GM23248 (cell line): ENCODE data around the gene NALCN. TPM values are rescaled to one million over a fixed set of nuclear protein-coding genes. Genes with fewer than 3 reads are reported as not detected.

ENCODE experiments used
- DNase-seq: peaks from one replicate; pipeline ENCODE4 v3.0.0-alpha.2; 2015
- H2AFZ ChIP-seq: fragments of 200-600 bp; sonication (generic); 2 replicates; pipeline ENCODE4 v1.6.1; 2016; ENCODE audit warnings: antibody characterized with exemption
- H3F3A ChIP-seq: fragments of 200-600 bp; sonication (generic); 2 replicates; pipeline ENCODE4 v1.6.1; 2016; ENCODE audit warnings: mild to moderate bottlenecking, antibody characterized with exemption, mixed run types; ENCODE audit not compliant: insufficient read depth
- H3K27ac ChIP-seq: fragments of 200-600 bp; sonication (generic); 2 replicates; pipeline ENCODE4 v1.5.1; 2016; ENCODE audit warnings: mild to moderate bottlenecking
- H3K27me3 ChIP-seq: fragments of 200-600 bp; sonication (generic); replicated peaks from 2 replicates; pipeline ENCODE4 v1.6.1; 2016; ENCODE audit warnings: mild to moderate bottlenecking; ENCODE audit not compliant: insufficient read depth
- H3K36me3 ChIP-seq: fragments of 200-600 bp; sonication (generic); 2 replicates; pipeline ENCODE4 v1.6.1; 2016; ENCODE audit warnings: low read depth, mild to moderate bottlenecking
- H3K4me1 ChIP-seq: fragments of 200-600 bp; sonication (generic); 2 replicates; pipeline ENCODE4 v1.6.1; 2016; ENCODE audit warnings: mild to moderate bottlenecking; ENCODE audit not compliant: insufficient read depth
- H3K4me2 ChIP-seq: fragments of 200-600 bp; sonication (generic); one replicate; pipeline ENCODE4 v1.6.1; 2016; ENCODE audit warnings: mild to moderate bottlenecking; ENCODE audit not compliant: unreplicated experiment
- H3K4me3 ChIP-seq: fragments of 200-600 bp; sonication (generic); 2 replicates; pipeline ENCODE4 v1.5.1; 2016; ENCODE audit warnings: mild to moderate bottlenecking
- H3K79me2 ChIP-seq: fragments of 200-600 bp; sonication (generic); 2 replicates; pipeline ENCODE4 v1.6.1; 2016; ENCODE audit warnings: mild to moderate bottlenecking; ENCODE audit not compliant: insufficient read depth
- H3K9ac ChIP-seq: fragments of 200-600 bp; sonication (generic); 2 replicates; pipeline ENCODE4 v1.6.1; 2016; ENCODE audit warnings: mild to moderate bottlenecking
- H3K9me2 ChIP-seq: fragments of 200-600 bp; sonication (generic); 2 replicates; pipeline ENCODE4 v1.6.1; 2016; ENCODE audit warnings: mixed run types, mild to moderate bottlenecking, moderate library complexity; ENCODE audit not compliant: insufficient read depth
- H3K9me3 ChIP-seq: fragments of 200-600 bp; sonication (generic); one replicate; pipeline ENCODE4 v1.6.1; 2017; ENCODE audit warnings: low read depth
- H4K20me1 ChIP-seq: fragments of 200-600 bp; sonication (generic); 2 replicates; pipeline ENCODE4 v1.6.0; 2016; ENCODE audit not compliant: insufficient read depth
- EZH2 ChIP-seq: fragments of 200-600 bp; sonication (generic); IDR thresholded peaks from 2 replicates; pipeline ENCODE4 v1.6.1; 2018; ENCODE audit warnings: antibody characterized with exemption, mild to moderate bottlenecking; ENCODE audit not compliant: insufficient read depth, poor library complexity, severe bottlenecking
- EZH2phosphoT487 ChIP-seq: fragments of 200-600 bp; sonication (generic); IDR thresholded peaks from 2 replicates; pipeline ENCODE4 v1.6.1; 2018; ENCODE audit warnings: antibody characterized with exemption, moderate library complexity, mild to moderate bottlenecking, low read depth; ENCODE audit not compliant: insufficient read depth
- WGBS, 2 experiments: methylation state at CpG; one replicate each; pipeline ENCODE4 v1.1.6; 2015 to 2017; ENCODE audit warnings: low lambda C conversion rate in 2 of 2, low coverage in 1 of 2; ENCODE audit errors: missing lambda C conversion rate in 2 of 2; 5-methylcytosine and 5-hydroxymethylcytosine counted together
- in situ Hi-C: fragments of 300-500 bp; cut with MboI; formaldehyde crosslinking; loops from 2 replicates; pipeline ENCODE4 v1.15.0; 2020
- polyA plus RNA-seq: library from polyadenylated mRNA; unstranded; fragments of >200 nt; fragmentation: Nextera tagmentation; extraction: Ambion mirVana; gene quantifications from 2 replicates; pipeline ENCODE4 v1.2.1, GENCODE V29; 2016
- total RNA-seq: library from RNA; depleted of rRNA; stranded (reverse); fragments of >200 nt; shearing (Covaris generic); gene quantifications from 2 replicates; pipeline ENCODE4 v1.2.3, GENCODE V29; 2014

NALCN gene
- total and polyA plus RNA-seq, 2 experiments from 2014 or later, result 3.1 to 3.6 TPM

DNA sequence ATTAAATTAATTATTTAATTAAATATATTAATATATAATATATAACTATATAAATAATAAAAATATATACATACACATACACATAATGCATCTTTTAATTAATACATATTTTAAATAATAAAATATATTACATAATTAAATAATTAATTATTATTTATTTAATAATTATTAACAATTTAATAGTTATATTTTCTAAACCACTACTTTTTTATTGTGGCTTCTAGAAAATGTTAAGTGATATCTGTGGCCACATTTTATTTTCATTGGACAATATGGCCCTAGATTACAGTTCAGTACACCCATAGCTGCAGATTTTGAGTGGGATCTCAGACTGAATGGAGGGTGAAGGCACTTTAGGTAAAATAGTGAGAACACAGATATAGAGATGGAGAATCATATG, 335.7 kb downstream of the NALCN start:
- in situ Hi-C loops, result no loop called here
- no peaks in the 10 kb centered on the region for H3K9me3 ChIP-seq
- H3F3A ChIP-seq, result no peaks in the 10 kb centered on the region
- no peaks in the 10 kb centered on the region for H3K36me3 ChIP-seq
- H3K27ac ChIP-seq, result no peak overlapping the region
- H3K9me2 ChIP-seq, result no peaks in the 10 kb centered on the region
- no peak overlapping the region for H3K4me2 ChIP-seq
- H3K27me3 ChIP-seq, result no peaks in the 10 kb centered on the region
- TF ChIP-seq EZH2 (no peak), EZH2phosphoT487 (no peak)
- DNase-seq, result no peak
- no peak overlapping the region for H3K4me3 ChIP-seq
- no peaks in the 10 kb centered on the region for H3K79me2 ChIP-seq
- no peak overlapping the region for H2AFZ ChIP-seq
- H3K9ac ChIP-seq, result no peak overlapping the region
- no peaks in the 10 kb centered on the region for H3K4me1 ChIP-seq
- no peaks in the 10 kb centered on the region for H4K20me1 ChIP-seq

DNA sequence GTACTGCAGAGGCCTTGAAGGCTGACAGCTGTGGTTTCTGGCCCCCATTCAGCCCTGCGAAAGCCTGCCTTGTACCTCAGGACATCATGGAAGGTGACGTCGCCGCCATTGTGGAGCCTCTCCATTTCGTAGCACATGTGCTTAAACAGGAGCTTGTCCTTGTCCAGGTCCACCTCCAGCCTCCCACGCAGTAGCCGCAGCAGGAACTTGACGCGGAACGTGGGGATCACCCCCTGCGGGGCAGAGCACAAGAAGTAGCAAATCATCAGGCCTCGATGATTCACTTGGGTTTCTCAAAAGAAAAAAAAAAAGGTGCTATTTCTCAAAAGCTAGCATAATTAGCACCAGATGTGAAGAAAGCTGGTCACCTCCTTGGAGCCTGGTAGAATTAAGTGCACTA, 351.0 kb downstream of the NALCN start:
- in situ Hi-C loops, result no loop called here
- H3F3A ChIP-seq, result no peaks in the 10 kb centered on the region
- WGBS, 2 experiments, result 36 to 40% methylated on average over 12 of the region's 12 CpGs
- H3K9me3 ChIP-seq, result no peaks in the 10 kb centered on the region
- H3K27ac ChIP-seq, result no peak overlapping the region
- H2AFZ ChIP-seq, result no peak overlapping the region
- no peaks in the 10 kb centered on the region for H3K36me3 ChIP-seq
- no peaks in the 10 kb centered on the region for H3K9me2 ChIP-seq
- H3K79me2 ChIP-seq, result no peaks in the 10 kb centered on the region
- H3K9ac ChIP-seq, result no peak overlapping the region
- TF ChIP-seq EZH2, result no peak
- TF ChIP-seq EZH2phosphoT487, result no peak
- H4K20me1 ChIP-seq, result no peaks in the 10 kb centered on the region
- 0 out of 2 replicates have a peak, but pooled peaks cover 4% of the 10 kb centered on the region for H3K4me1 ChIP-seq
- peak; percentile 86 for DNase-seq
- peaks cover 29% of the 10 kb centered on the region; the same call in 1 of the 2 replicates for H3K27me3 ChIP-seq
- no peak overlapping the region for H3K4me2 ChIP-seq
- no peak overlapping the region for H3K4me3 ChIP-seq

DNA sequence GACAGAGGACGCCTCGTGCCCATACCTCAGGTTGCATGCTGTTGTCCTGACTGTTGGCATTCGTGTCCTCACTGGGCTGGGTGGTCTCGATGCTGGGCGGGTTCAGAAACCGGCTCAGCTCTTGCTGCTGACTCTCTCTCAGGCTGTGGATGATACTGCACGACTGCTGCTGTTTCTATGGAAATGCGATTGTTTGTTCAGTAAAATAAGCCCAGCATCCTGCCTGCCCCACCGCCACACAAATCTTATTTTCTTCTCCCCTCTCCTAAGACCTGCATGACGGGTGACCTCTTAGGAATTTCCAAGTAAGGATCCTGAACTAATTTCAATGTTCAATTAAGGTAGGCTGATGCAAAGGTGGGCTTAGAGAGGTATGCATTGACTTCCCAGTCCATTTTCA, 356.5 kb downstream of the NALCN start:
- in situ Hi-C loops, result no loop called here
- no peak overlapping the region for H3K27ac ChIP-seq
- H3K4me2 ChIP-seq, result no peak overlapping the region
- DNase-seq, result no peak
- H3K9ac ChIP-seq, result no peak overlapping the region
- H3K79me2 ChIP-seq, result no peaks in the 10 kb centered on the region
- H3K27me3 ChIP-seq, result peaks cover 46% of the 10 kb centered on the region; the same call in 1 of the 2 replicates
- TF ChIP-seq EZH2 (no peak), EZH2phosphoT487 (no peak)
- no peak overlapping the region for H2AFZ ChIP-seq
- no peaks in the 10 kb centered on the region for H3K4me1 ChIP-seq
- H4K20me1 ChIP-seq, result no peaks in the 10 kb centered on the region
- H3F3A ChIP-seq, result no peaks in the 10 kb centered on the region
- H3K4me3 ChIP-seq, result no peak overlapping the region
- H3K9me3 ChIP-seq, result no peaks in the 10 kb centered on the region
- no peaks in the 10 kb centered on the region for H3K36me3 ChIP-seq
- 61 to 65% methylated on average over 10 of the region's 10 CpGs for WGBS, 2 experiments
- H3K9me2 ChIP-seq, result no peaks in the 10 kb centered on the region

DNA sequence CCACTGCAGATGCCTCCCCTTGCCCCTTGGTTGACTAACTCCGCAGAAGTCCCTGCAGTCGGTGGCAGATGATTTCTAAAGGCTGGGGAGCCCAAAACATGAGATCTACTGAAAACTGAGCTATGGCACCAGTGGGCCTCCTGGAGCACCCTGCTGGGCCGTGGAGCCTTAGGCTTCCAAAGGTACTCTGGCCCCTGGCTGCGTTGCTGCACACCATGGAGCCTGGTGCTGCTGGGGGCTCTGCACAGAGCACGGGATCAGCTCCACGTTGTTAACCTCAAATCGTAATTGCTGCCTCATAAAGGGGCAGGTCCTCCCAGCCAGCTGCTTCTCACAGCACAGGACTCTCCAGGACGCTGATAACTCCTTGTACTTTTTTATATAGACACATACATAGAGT, 357.5 kb downstream of the NALCN start:
- no peaks in the 10 kb centered on the region for H3K79me2 ChIP-seq
- H3K4me1 ChIP-seq, result no peaks in the 10 kb centered on the region
- no peaks in the 10 kb centered on the region for H3F3A ChIP-seq
- TF ChIP-seq EZH2phosphoT487, result no peak
- no peak for TF ChIP-seq EZH2
- no peak overlapping the region for H3K9ac ChIP-seq
- H3K4me3 ChIP-seq, result no peak overlapping the region
- in situ Hi-C loops, result no loop called here
- H2AFZ ChIP-seq, result no peak overlapping the region
- H3K9me2 ChIP-seq, result no peaks in the 10 kb centered on the region
- no peaks in the 10 kb centered on the region for H3K36me3 ChIP-seq
- no peak for DNase-seq
- H3K4me2 ChIP-seq, result no peak overlapping the region
- no peaks in the 10 kb centered on the region for H4K20me1 ChIP-seq
- WGBS, 2 experiments, result 37 to 42% methylated on average over 8 of the region's 8 CpGs
- H3K9me3 ChIP-seq, result no peaks in the 10 kb centered on the region
- no peak overlapping the region for H3K27ac ChIP-seq
- H3K27me3 ChIP-seq, result peaks cover 42% of the 10 kb centered on the region; the same call in 1 of the 2 replicates
